H1 (cell line): ENCODE data around the gene SUCLG2. TPM values are rescaled to one million over a fixed set of nuclear protein-coding genes. Genes with fewer than 3 reads are reported as not detected.

ENCODE experiments used
- BACH1 ChIP-seq: IDR thresholded peaks from 2 replicates; pipeline ENCODE4 v1.6.1; 2012; ENCODE audit warnings: low read length, improper control_type of control experiment
- FOSL1 ChIP-seq: IDR thresholded peaks from 2 replicates; pipeline ENCODE4 v1.6.1; 2011; ENCODE audit warnings: mild to moderate bottlenecking, low read depth, low read length, moderate library complexity; ENCODE audit not compliant: insufficient read depth
- MAX ChIP-seq: IDR thresholded peaks from 2 replicates; pipeline ENCODE4 v1.6.1; 2012; ENCODE audit warnings: inconsistent platforms
- POLR2A ChIP-seq, 2 experiments: IDR thresholded peaks; 1 replicate in 1 of 2; 2 replicates in 1 of 2; pipeline ENCODE4 v1.6.1; 2011; ENCODE audit warnings: low read depth in 2 of 2, low read length in 2 of 2, mild to moderate bottlenecking in 2 of 2; ENCODE audit errors: control extremely low read depth in 1 of 2
- RXRA ChIP-seq: IDR thresholded peaks from 2 replicates; pipeline ENCODE4 v1.6.1; 2011; ENCODE audit warnings: low read depth, mild to moderate bottlenecking, low read length, moderate library complexity; ENCODE audit not compliant: insufficient read depth
- ZNF274 ChIP-seq: IDR thresholded peaks from 2 replicates; pipeline ENCODE4 v1.7.0; 2012; ENCODE audit warnings: low read length, borderline replicate concordance; ENCODE audit errors: extremely low read depth
- polyA plus RNA-seq, 7 experiments: library from polyadenylated mRNA; depleted of rRNA in 3 of 7; stranded (reverse) in 5 of 7; unstranded in 2 of 7; fragments of >200 nt in 5 of 7; fragments of 200-250 nt in 2 of 7; gene quantifications; 1 replicate in 5 of 7; 2 replicates in 1 of 7; 4 replicates in 1 of 7; pipeline versions ENCODE4 v1.2.1 to v1.2.3, GENCODE V29; 2011 to 2013; ENCODE audit warnings: missing spikeins in 2 of 7, mixed read lengths in 2 of 7
- total RNA-seq: library from RNA; stranded (reverse); fragmentation: NEBNext Ultra II Directional; extraction: Animal tissue kit (Norgen Biotek cat#: 25700); gene quantifications from 2 replicates; pipeline ENCODE4 v1.2.1, GENCODE V29; 2021

The SUCLG2 gene
- total and polyA plus RNA-seq, 2 of the 8 experiments (the other 6 are each of a cell fraction or from before 2014, with no cell fraction given): 12.9 to 46.2 TPM

GRCh38 chr3:67564973-67565372, 89.4 kb downstream of the SUCLG2 start (continued):
- TF ChIP-seq MAX (no peak), POLR2A (IDR thresholded peaks at IDR 0.05; ENCODE audit: control extremely low read depth in 1 of 2, low read depth in 2 of 2, low read length in 2 of 2) (no peak), RXRA (no peak), FOSL1 (no peak), ZNF274 (no peak), BACH1 (no peak)
